Measurements from ENCODE around the gene PRPH.

DNA sequence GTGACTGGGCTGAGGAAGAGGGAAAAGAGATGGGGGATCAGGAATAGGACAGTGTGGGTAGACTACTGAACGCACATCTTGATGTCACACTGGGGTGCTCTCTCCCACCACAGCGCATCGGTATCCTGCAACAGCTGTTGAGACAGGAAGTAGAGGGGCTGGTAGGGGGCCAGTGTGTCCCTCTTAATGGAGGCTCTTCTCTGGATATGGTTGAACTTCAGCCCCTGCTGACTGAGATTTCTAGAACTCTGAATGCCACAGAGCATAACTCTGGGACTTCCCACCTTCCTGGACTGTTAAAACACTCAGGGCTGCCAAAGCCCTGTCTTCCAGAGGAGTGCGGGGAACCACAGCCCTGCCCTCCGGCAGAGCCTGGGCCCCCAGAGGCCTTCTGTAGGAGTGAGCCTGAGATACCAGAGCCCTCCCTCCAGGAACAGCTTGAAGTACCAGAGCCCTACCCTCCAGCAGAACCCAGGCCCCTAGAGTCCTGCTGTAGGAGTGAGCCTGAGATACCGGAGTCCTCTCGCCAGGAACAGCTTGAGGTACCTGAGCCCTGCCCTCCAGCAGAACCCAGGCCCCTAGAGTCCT, 35.2 kb downstream of the PRPH start:
- no peak for TF ChIP-seq NFRKB (IDR thresholded peaks at IDR 0.05)
- no peak for TF ChIP-seq ZNF384 (IDR thresholded peaks at IDR 0.05)
- no peak for TF ChIP-seq TARDBP (IDR thresholded peaks at IDR 0.05)
- TF ChIP-seq FOXA1 (IDR thresholded peaks at IDR 0.05) = no peak
- TF ChIP-seq PKNOX1 (IDR thresholded peaks at IDR 0.05) = no peak
